ENCODE measurements around the gene DPYSL4.

Gene DPYSL4

GRCh38 chr10:132225073-132225848 lies 38.5 kb downstream of the DPYSL4 start:
- DNase-seq: no peak

- no peak for DNase-seq
Observed at GRCh38 chr10:132225849-132226205, 39.1 kb downstream of the DPYSL4 start.

GRCh38 chr10:132226586-132227405 lies 40.0 kb downstream of the DPYSL4 start:
- DNase-seq: no peak

- no peak for DNase-seq
Observed at GRCh38 chr10:132227851-132228390, 41.2 kb downstream of the DPYSL4 start.

- no peak for DNase-seq
Observed at GRCh38 chr10:132228616-132229015, 41.9 kb downstream of the DPYSL4 start.

- DNase-seq: no peak
Observed at GRCh38 chr10:132229096-132229495, 42.3 kb downstream of the DPYSL4 start.

GRCh38 chr10:132229834-132230556 lies 43.2 kb downstream of the DPYSL4 start:
- no peak for DNase-seq

GRCh38 chr10:132230557-132231210 lies 43.9 kb downstream of the DPYSL4 start:
- DNase-seq: no peak

- no peak for DNase-seq
Observed at GRCh38 chr10:132231656-132232022, 44.9 kb downstream of the DPYSL4 start.

GRCh38 chr10:132232023-132232951 lies 45.5 kb downstream of the DPYSL4 start:
- peak in 5 of 56 donors; percentile 28 to 51 (median 44) for DNase-seq

GRCh38 chr10:132232981-132233380 lies 46.2 kb downstream of the DPYSL4 start:
- DNase-seq: no peak

- no peak for DNase-seq
Observed at GRCh38 chr10:132233501-132234085, 46.8 kb downstream of the DPYSL4 start.

GRCh38 chr10:132234860-132235259 lies 48.1 kb downstream of the DPYSL4 start:
- no peak for DNase-seq

GRCh38 chr10:132236161-132236560 lies 49.4 kb downstream of the DPYSL4 start:
- DNase-seq: no peak

- DNase-seq: no peak
Observed at GRCh38 chr10:132236881-132237280, 50.1 kb downstream of the DPYSL4 start.

- no peak for DNase-seq
Observed at GRCh38 chr10:132237396-132237795, 50.6 kb downstream of the DPYSL4 start.

- peak in 6 of 56 donors; percentile 13 to 28 (median 20) for DNase-seq
Observed at GRCh38 chr10:132237871-132238270, 51.1 kb downstream of the DPYSL4 start.

GRCh38 chr10:132238371-132239125 lies 51.8 kb downstream of the DPYSL4 start:
- DNase-seq: no peak
